ENCODE data around the gene SLC25A30.

The SLC25A30 gene

DNA sequence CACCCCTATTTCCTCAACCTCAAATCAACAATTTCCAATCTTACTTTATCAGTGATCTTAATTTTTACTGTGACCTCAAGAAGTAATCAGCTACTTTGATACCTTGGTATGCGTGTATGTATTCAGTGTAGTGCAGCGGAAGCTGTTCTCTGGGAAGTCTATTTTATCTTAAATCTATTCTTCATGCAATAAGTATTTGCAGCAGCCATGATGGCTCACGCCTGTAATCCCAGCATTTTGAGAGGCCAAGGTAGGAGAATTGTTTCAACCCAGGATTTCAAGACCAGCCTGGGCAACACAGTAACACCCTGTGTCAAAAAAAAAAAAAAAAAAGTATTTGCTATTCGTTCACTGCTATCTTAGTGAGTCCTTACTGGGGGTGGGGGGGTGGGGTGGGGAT, 6.5 kb downstream of the SLC25A30 start:
- Histone ChIP-seq H3K4me1 (no peaks in the 10 kb centered on the region), H2AFZ (no peak overlapping the region), H3K4me2 (ENCODE audit: low read length) (no peak overlapping the region), H3K4me3 (ENCODE audit: low read depth, low read length) (no peak overlapping the region), H3K27me3 (ENCODE audit: control insufficient read depth, insufficient read depth, low read length) (no peaks in the 10 kb centered on the region), H3K79me2 (no peaks in the 10 kb centered on the region), H3K36me3 (ENCODE audit: control insufficient read depth, insufficient read depth, low read length) (no peaks in the 10 kb centered on the region), H3K27ac (no peak overlapping the region), H3K9ac (no peak overlapping the region), H3K9me3 (ENCODE audit: control insufficient read depth, low read length) (no peaks in the 10 kb centered on the region)
- TF ChIP-seq, protein P1, sequence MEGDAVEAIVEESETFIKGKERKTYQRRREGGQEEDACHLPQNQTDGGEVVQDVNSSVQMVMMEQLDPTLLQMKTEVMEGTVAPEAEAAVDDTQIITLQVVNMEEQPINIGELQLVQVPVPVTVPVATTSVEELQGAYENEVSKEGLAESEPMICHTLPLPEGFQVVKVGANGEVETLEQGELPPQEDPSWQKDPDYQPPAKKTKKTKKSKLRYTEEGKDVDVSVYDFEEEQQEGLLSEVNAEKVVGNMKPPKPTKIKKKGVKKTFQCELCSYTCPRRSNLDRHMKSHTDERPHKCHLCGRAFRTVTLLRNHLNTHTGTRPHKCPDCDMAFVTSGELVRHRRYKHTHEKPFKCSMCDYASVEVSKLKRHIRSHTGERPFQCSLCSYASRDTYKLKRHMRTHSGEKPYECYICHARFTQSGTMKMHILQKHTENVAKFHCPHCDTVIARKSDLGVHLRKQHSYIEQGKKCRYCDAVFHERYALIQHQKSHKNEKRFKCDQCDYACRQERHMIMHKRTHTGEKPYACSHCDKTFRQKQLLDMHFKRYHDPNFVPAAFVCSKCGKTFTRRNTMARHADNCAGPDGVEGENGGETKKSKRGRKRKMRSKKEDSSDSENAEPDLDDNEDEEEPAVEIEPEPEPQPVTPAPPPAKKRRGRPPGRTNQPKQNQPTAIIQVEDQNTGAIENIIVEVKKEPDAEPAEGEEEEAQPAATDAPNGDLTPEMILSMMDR (IDR thresholded peaks at IDR 0.05): no peak

DNA sequence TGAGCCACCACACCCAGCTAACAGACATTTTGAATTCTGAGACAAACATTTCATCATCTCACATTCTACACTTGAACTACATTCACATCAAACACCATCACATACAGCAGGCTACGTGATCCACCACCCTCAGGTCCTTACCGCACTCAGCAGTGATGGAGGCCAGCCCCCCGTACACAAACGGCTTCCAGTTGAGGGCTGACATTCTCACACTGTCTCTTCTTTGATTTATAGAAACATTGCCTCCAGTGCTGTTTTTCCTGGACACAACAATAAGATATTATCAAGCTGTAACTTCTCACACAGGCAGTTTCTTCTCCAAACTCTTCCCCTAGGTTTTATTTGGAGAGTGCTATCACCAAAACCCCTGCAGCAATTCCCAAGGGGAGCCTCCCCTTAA, 7.0 kb downstream of the SLC25A30 start:
- H3K4me1 ChIP-seq: no peaks in the 10 kb centered on the region
- no peaks in the 10 kb centered on the region for H3K36me3 ChIP-seq (ENCODE audit: control insufficient read depth, insufficient read depth, low read length)

DNA sequence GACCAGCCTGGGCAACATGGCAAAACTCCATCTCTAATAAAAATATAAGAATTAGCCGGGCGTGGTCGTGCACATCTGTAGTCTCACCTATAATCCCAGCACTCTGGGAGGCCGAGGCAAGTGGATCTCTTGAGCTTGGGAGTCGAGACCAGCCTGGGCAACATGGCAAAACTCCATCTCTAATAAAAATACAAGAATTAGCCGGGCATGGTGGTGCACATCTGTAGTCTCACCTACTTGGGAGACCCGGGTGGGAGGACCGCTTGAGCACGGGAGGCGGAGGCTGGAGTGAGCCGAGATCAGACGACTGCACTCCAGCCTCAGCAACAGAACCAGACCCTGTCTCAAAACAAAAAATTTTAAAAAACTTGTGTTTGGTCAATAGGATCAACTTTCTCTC, 7.7 kb downstream of the SLC25A30 start:
- no peaks in the 10 kb centered on the region for H3K27me3 ChIP-seq (ENCODE audit: control insufficient read depth, insufficient read depth, low read length)
- H2AFZ ChIP-seq: no peak overlapping the region
- TF ChIP-seq, protein P1 (IDR thresholded peaks at IDR 0.05): no peak
- no peaks in the 10 kb centered on the region for H3K9me3 ChIP-seq (ENCODE audit: control insufficient read depth, low read length)
- no peak overlapping the region for H3K4me2 ChIP-seq (ENCODE audit: low read length)
- H3K4me1 ChIP-seq: no peaks in the 10 kb centered on the region
- H3K27ac ChIP-seq: no peak overlapping the region
- no peaks in the 10 kb centered on the region for H3K79me2 ChIP-seq
- H3K9ac ChIP-seq: no peak overlapping the region
- no peaks in the 10 kb centered on the region for H3K36me3 ChIP-seq (ENCODE audit: control insufficient read depth, insufficient read depth, low read length)
- no peak overlapping the region for H3K4me3 ChIP-seq (ENCODE audit: low read depth, low read length)

More for the DNA sequence above, 7.0 kb downstream of the SLC25A30 start:
- H3K9me3 ChIP-seq (ENCODE audit: control insufficient read depth, low read length): no peaks in the 10 kb centered on the region
- TF ChIP-seq, protein P1 (IDR thresholded peaks at IDR 0.05): no peak
- H3K27me3 ChIP-seq (ENCODE audit: control insufficient read depth, insufficient read depth, low read length): no peaks in the 10 kb centered on the region
- H3K4me2 ChIP-seq (ENCODE audit: low read length): no peak overlapping the region
- no peak overlapping the region for H3K4me3 ChIP-seq (ENCODE audit: low read depth, low read length)
- H3K27ac ChIP-seq: no peak overlapping the region
- H2AFZ ChIP-seq: no peak overlapping the region
- no peak overlapping the region for H3K9ac ChIP-seq
- no peaks in the 10 kb centered on the region for H3K79me2 ChIP-seq

DNA sequence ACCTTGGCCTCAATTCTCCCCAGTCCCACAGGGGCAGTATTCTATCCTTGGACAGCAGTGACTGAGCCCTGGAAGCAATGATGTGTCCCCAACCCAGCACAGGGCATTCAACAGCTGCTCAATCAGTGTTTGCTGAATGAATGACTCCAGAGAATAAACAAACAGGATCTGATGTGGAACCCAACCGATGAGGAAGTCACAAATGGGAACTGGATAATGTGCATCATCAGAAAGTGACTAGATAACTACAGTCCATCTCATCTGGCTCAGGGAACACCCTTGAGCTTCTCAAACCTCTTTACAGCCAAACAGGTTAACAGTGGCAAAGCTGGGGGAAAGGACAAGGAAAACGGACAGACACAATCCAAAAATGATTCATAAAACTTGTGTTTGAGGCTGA, 8.2 kb downstream of the SLC25A30 start:
- no peak overlapping the region for H2AFZ ChIP-seq
- H3K79me2 ChIP-seq: no peaks in the 10 kb centered on the region
- H3K9ac ChIP-seq: no peak overlapping the region
- H3K4me1 ChIP-seq: no peaks in the 10 kb centered on the region
- H3K4me2 ChIP-seq (ENCODE audit: low read length): no peak overlapping the region
- no peak overlapping the region for H3K4me3 ChIP-seq (ENCODE audit: low read depth, low read length)
- no peaks in the 10 kb centered on the region for H3K9me3 ChIP-seq (ENCODE audit: control insufficient read depth, low read length)
- no peak overlapping the region for H3K27ac ChIP-seq
- no peaks in the 10 kb centered on the region for H3K36me3 ChIP-seq (ENCODE audit: control insufficient read depth, insufficient read depth, low read length)
- TF ChIP-seq, protein P1 (IDR thresholded peaks at IDR 0.05): no peak
- H3K27me3 ChIP-seq (ENCODE audit: control insufficient read depth, insufficient read depth, low read length): no peaks in the 10 kb centered on the region

DNA sequence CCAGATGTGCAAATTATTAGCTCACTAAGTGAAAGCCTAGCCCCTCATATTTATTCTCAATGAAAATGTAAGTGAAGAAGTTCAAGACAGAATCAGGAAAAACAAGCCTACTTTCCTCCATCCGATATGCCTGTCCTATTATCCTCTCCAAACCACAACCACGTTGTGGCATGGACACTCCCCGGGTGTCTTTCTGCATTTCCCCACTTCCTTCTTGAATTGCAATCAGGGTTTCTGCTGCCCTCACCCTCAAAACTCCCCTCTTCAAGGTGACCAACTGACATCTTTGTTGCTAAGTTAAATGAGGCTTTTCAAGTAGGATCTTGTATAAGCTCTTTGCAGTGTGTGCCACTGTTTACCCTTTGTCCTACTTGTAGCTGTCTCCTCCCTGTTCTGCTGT, 11.8 kb downstream of the SLC25A30 start:
- H3K4me1 ChIP-seq: no peaks in the 10 kb centered on the region
- H3K9me3 ChIP-seq (ENCODE audit: control insufficient read depth, low read length): no peaks in the 10 kb centered on the region
- no peak overlapping the region for H3K27ac ChIP-seq
- H3K4me3 ChIP-seq (ENCODE audit: low read depth, low read length): no peak overlapping the region
- no peaks in the 10 kb centered on the region for H3K36me3 ChIP-seq (ENCODE audit: control insufficient read depth, insufficient read depth, low read length)
- no peaks in the 10 kb centered on the region for H3K79me2 ChIP-seq
- H3K27me3 ChIP-seq (ENCODE audit: control insufficient read depth, insufficient read depth, low read length): no peaks in the 10 kb centered on the region
- no peak overlapping the region for H2AFZ ChIP-seq
- TF ChIP-seq, protein P1 (IDR thresholded peaks at IDR 0.05): no peak
- no peak overlapping the region for H3K9ac ChIP-seq
- no peak overlapping the region for H3K4me2 ChIP-seq (ENCODE audit: low read length)

Data from parathyroid adenoma (tissue), 2 donors.